SH-SY5Y (cell line): Measurements from ENCODE around the gene USH2A.

Experiments
- GATA2 ChIP-seq: IDR thresholded peaks from 2 replicates; pipeline ENCODE4 v1.6.1; 2011; ENCODE audit warnings: mild to moderate bottlenecking, low read depth, low read length
- GATA3 ChIP-seq: IDR thresholded peaks from 2 replicates; pipeline ENCODE4 v1.6.1; 2011; ENCODE audit warnings: low read depth, mild to moderate bottlenecking, low read length, moderate library complexity

- TF ChIP-seq GATA2 (no peak), GATA3 (no peak)
These were observed 249.8 kb downstream of the USH2A start for GRCh38 chr1:216173376-216173995.
